Skeletal muscle cell (primary cell): ENCODE results near the gene HSF2.
A peak's percentile ranks its signal among the peaks of the same experiment; 100 is the strongest.

Experiments used
- DNase-seq: peaks from one replicate; pipeline ENCODE4 v3.0.0-alpha.2; 2010; ENCODE audit warnings: low read depth
- H3K4me3 ChIP-seq: 2 replicates; pipeline ENCODE4 v1.5.1; 2011; ENCODE audit warnings: low read depth, mild to moderate bottlenecking, control low read depth, low read length, moderate library complexity

The HSF2 gene

GRCh38 chr6:122399348-122400120, at the start of gene HSF2:
HSF2 (plus strand) TSS chr6:122399652; CDS start chr6:122399738, 86 bp downstream.
- DNase-seq = peak; percentile 97

DNA sequence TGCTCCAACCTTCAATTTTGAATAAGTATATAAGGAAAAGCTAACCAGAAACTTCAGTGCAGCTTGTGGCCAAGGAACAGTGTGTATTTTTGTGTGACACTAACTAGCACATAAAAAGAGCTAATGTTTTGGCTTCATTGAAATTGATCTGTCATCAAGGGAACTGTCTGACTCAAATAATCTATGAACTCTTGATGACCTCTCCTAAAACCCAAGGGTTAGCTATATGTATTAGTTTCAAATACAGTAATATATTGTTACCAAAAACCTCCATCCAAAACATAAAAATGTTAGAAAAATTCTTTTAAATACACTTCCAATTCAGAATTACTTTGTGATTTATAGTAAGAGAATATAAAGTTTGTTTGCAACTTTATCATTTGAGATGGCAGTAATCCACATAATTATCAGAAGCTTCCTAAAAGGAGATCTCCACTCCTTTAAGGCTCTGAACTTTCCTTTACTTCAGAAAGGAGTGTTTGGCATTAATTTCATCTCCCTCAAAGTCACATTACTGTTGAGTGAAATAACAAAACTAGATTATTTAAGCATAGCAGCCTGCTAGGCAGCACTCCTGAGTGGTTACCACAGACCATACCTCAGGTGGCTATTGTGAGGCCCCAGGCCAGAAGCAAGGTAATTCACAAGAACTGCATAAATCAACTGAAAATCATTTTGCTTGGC, 46.3 kb upstream of the HSF2 start:
- DNase-seq = no peak
- H3K4me3 ChIP-seq = no peak overlapping the region

More at GRCh38 chr6:122399348-122400120, at the start of gene HSF2:
- H3K4me3 ChIP-seq = peak within 1 kb of the TSS; percentile 99

- DNase-seq = no peak
- no peak overlapping the region for H3K4me3 ChIP-seq
Measured at GRCh38 chr6:122360809-122361208, 38.6 kb upstream of the HSF2 start.

- H3K4me3 ChIP-seq = no peak overlapping the region
- no peak for DNase-seq
Measured at GRCh38 chr6:122361314-122361979, 38.0 kb upstream of the HSF2 start.

DNA sequence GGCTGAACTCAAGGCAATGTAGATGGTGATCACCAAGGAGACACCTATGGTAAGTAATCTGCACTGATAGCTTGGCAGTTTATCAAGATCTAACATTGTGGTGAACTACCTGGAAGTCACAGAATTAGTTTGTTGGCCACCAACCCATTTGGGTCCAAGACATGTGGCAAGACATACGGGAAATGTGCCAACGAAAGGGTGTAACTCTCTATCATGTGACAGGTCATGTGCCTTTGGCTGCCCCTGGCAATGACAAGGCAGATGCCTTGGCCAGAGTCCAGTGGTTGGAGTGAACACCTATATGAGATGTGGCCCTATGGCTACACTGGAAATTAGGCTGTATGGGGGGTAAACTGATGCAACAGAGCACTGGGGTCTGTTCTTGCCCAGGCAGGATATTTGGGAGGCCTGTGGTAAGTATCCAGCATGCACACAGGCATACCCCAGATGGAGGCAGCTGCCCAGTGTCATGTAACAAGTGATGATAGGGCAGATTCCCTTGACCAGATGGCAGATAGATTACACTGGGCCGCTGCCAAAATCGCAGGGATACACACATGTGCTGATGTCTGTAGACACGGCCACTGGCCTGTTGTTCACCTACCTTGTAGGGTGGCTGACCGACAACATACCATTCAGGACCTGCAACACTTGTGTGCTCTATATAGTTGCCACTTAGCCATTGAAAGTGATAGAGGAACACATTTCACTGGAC, 35.5 kb upstream of the HSF2 start:
- no peak for DNase-seq
- H3K4me3 ChIP-seq = no peak overlapping the region

GRCh38 chr6:122365775-122366403, 33.6 kb upstream of the HSF2 start:
- no peak for DNase-seq
- no peak overlapping the region for H3K4me3 ChIP-seq

GRCh38 chr6:122367171-122367570, 32.3 kb upstream of the HSF2 start:
- no peak overlapping the region for H3K4me3 ChIP-seq
- no peak for DNase-seq

DNA sequence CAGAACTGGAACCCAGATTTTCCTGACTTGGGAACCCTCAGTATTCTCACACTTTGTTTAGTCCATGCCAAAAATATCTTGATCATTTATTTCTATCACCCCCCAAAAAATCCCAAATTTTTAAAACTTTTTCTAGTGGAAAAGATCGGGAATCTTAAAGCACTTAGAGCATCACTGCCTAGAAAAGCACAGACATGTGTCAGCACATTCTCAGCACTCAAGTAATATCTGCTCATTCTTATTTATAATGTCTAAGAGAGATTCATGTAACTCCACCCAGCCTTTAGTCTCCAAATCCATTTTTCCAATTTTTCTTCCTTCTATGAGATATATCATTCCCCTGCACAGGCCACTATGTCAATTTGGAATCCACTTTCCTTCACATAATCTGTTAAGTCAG, 29.9 kb upstream of the HSF2 start:
- no peak overlapping the region for H3K4me3 ChIP-seq
- DNase-seq = no peak

- H3K4me3 ChIP-seq = no peak overlapping the region
- DNase-seq = no peak
Measured at GRCh38 chr6:122372647-122373046, 26.8 kb upstream of the HSF2 start.

DNA sequence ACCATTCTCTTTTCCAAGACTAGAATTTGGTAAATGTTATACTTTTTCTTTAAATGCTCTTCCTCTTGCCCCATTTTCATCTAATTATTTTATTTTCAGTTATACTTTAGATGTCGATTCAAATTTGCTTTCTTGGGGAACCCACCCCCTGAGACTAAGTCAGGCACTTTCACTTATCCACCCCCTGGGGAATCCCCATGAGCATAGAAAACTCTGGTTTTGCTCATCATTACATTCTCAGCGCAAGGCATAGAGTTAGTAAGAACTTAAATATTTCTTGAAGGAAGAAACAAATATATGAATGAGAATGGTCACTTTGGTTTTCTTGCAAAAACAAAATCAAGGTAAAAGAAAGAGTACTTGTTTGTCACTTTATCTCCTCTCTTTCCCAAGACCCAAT, 25.1 kb upstream of the HSF2 start:
- no peak overlapping the region for H3K4me3 ChIP-seq
- no peak for DNase-seq

GRCh38 chr6:122376246-122376645, 23.2 kb upstream of the HSF2 start:
- H3K4me3 ChIP-seq = no peak overlapping the region
- DNase-seq = no peak

GRCh38 chr6:122381494-122382265, 17.8 kb upstream of the HSF2 start:
- no peak overlapping the region for H3K4me3 ChIP-seq
- DNase-seq = peak; percentile 43

DNA sequence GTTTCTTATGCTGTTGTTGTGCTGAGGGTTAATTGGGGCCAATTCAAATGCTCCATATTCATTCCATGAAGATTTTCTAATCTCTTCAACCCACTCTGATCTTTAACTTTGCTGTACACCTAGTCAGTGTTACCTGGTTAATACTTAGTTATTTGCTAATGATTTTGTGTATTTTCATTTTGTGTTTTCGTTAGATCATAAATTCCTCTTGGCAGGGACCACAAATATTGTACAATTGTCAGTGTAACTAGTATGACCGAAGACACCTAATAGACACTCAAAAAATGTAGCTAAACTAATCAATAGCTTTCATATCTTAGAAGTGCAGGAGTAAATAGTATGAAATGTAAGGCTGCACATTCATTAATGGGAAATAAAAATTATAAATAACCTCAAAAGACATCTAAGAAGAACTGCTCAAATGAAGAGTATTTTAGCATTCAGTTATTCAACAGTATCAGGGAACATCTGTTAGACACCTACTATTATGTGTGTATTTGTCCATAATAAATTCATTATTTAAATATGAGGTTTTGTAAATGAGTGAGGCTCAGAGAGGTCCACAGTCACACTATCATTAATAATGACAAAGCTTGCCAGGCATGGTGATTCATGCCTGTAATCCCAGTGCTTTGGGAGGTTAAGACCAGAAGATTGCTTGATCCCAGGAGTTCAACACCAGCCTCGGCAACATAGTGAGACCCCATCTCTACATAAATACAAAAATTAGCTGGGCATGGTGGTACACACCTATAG, 13.4 kb upstream of the HSF2 start:
- DNase-seq = no peak
- H3K4me3 ChIP-seq = no peak overlapping the region

DNA sequence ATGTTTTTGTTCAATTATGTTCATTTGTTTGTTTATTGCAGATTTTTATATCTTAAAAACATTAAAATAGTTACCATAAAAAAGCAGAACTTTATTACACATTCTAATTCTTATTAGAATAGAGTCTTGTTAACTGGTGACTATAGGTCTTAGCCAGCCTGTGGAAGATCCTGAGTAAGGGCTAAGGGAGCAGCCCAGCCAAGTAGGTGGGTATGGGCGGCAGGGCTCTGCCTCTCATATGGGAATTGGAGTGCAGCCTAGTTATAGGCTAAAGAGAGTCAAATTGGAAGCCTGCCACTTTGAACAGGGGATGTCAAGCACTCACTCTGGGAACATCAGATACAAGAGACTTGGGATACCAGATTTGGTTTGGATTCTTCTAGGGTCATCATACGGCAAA, 10.5 kb upstream of the HSF2 start:
- no peak overlapping the region for H3K4me3 ChIP-seq
- no peak for DNase-seq

DNA sequence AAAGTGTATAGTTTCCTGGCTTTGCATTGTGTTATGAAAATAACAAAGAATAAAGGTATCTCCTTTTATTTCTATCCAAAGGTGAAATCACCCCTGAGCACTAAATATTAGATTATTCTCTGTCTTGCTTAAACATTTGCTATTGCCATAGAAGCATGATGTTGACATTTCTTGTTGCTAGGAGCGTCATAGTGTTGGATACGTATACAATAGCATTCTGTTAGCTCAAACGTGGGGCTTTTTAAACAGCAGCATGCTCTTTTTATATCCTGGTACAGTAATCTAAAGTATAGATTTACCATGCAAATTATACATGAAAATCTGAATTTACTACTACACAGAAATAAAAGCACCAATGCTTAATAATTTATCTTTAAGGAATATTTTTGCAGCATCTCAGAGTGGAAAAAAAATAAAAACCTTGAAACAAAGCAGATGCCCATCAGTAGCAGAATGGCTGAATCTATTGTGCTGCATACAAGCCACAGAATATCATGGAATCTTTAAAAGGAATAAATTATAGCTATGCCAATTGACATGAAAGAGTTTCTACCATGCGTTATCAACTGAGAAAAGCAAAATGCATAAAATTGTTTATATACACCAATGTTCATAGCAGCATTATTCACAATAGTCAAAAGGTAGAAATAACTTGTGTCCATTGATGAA, 9.6 kb upstream of the HSF2 start:
- no peak overlapping the region for H3K4me3 ChIP-seq
- no peak for DNase-seq

DNA sequence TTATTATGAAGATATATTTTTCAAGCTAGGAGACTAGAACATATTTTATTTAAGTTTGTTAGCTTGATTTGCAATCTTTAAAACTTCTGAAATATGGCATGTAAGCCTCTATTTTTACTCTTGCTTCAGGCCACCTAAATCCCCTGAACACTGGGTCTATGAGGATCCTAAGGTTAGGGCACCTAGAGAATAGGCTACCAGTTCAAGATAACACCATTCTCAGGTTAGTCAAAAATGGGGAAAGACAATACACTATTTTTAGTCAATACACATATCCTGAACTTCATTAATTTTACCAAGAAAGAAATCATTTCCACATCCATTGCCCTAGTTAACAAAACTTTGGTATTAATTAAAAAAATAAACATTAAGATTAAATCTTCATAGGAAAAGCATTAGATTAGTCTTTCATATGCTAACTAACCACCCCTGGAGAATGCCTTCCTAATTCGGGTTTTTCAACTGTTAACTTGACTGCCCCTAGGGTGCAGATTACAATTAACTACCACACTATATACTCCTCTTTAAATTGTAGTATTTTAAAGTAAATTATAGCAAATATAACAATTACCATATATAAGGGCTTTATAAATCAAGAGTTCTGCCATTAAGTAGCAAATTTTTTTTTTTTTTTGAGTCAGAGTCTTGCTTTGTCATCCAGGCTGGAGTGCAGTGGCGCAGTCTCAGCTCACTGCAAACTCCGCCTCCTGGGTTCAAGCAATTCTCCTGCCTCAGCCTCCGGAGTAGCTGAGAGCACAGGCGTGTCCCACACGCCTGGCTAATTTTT, 6.7 kb upstream of the HSF2 start:
- H3K4me3 ChIP-seq = no peak overlapping the region
- no peak for DNase-seq

GRCh38 chr6:122393351-122393896, 6.0 kb upstream of the HSF2 start:
- no peak for DNase-seq
- no peak overlapping the region for H3K4me3 ChIP-seq
